GM12878 (cell line): Measurements from ENCODE around the gene HDDC3. TPM values are rescaled to one million over a fixed set of nuclear protein-coding genes. Genes with fewer than 3 reads are reported as not detected.

Experiments used
- BACH1 ChIP-seq: fragments of 450-650 bp; IDR thresholded peaks from 2 replicates; pipeline ENCODE4 v1.6.1; 2017; ENCODE audit warnings: mild to moderate bottlenecking, borderline replicate concordance
- BCLAF1 ChIP-seq: fragments of 450-650 bp; IDR thresholded peaks from 2 replicates; pipeline ENCODE4 v1.6.1; 2017; ENCODE audit warnings: antibody characterized with exemption, mild to moderate bottlenecking, moderate library complexity
- CHD4 ChIP-seq: fragments of 200-600 bp; sonication (generic); IDR thresholded peaks from 2 replicates; pipeline ENCODE4 v1.6.1; 2016; ENCODE audit warnings: mild to moderate bottlenecking
- CUX1 ChIP-seq: IDR thresholded peaks from 2 replicates; pipeline ENCODE4 v1.6.1; 2012; ENCODE audit warnings: improper control_type of control experiment, low read depth, low read length; ENCODE audit not compliant: insufficient replicate concordance
- HDAC6 ChIP-seq: fragments of 200-600 bp; sonication (generic); IDR thresholded peaks from one replicate; pipeline ENCODE4 v1.8.0; 2017; ENCODE audit warnings: antibody characterized with exemption; ENCODE audit not compliant: unreplicated experiment
- MTA3 ChIP-seq: IDR thresholded peaks from 2 replicates; pipeline ENCODE4 v1.6.1; 2012; ENCODE audit warnings: low read length, inconsistent platforms, borderline replicate concordance
- MYB ChIP-seq: fragments of 150-350 bp; IDR thresholded peaks from 2 replicates; pipeline ENCODE4 v1.6.1; 2014; ENCODE audit warnings: mild to moderate bottlenecking, low read depth, low read length, borderline replicate concordance
- NFXL1 ChIP-seq: fragments of 450-650 bp; IDR thresholded peaks from 2 replicates; pipeline ENCODE4 v1.6.1; 2017; ENCODE audit warnings: antibody characterized with exemption, mild to moderate bottlenecking, borderline replicate concordance
- PKNOX1 ChIP-seq: fragments of 450-650 bp; IDR thresholded peaks from 2 replicates; pipeline ENCODE4 v1.6.1; 2016; ENCODE audit warnings: mild to moderate bottlenecking
- RELA ChIP-seq: fragments of 450-650 bp; IDR thresholded peaks from 2 replicates; pipeline ENCODE4 v1.8.0; 2014; ENCODE audit warnings: borderline replicate concordance; ENCODE audit not compliant: partially characterized antibody
- SMAD5 ChIP-seq: IDR thresholded peaks from 2 replicates; pipeline ENCODE4 v1.6.1; 2016; ENCODE audit warnings: antibody characterized with exemption, low read depth
- SMARCA5 ChIP-seq: fragments of 450-650 bp; IDR thresholded peaks from 2 replicates; pipeline ENCODE4 v1.6.1; 2017; ENCODE audit warnings: mild to moderate bottlenecking
- SMC3 ChIP-seq: IDR thresholded peaks from 2 replicates; pipeline ENCODE4 v1.6.1; 2011; ENCODE audit warnings: low read length, improper control_type of control experiment, borderline replicate concordance
- TCF12 ChIP-seq: IDR thresholded peaks from 2 replicates; pipeline ENCODE4 v1.6.1; 2011; ENCODE audit warnings: low read depth, mild to moderate bottlenecking, low read length
- TCF3 ChIP-seq: IDR thresholded peaks from 2 replicates; pipeline ENCODE4 v1.6.1; 2012; ENCODE audit warnings: low read depth, mild to moderate bottlenecking, low read length, borderline replicate concordance; ENCODE audit not compliant: insufficient read depth
- USF1 ChIP-seq: IDR thresholded peaks from 2 replicates; pipeline ENCODE4 v1.6.1; 2011; ENCODE audit warnings: borderline replicate concordance, low read depth, mild to moderate bottlenecking, moderate library complexity, mixed read lengths, low read length; ENCODE audit not compliant: insufficient read depth; ENCODE audit errors: extremely low read length
- polyA plus RNA-seq, 11 experiments: library from polyadenylated mRNA; depleted of rRNA in 4 of 11; unstranded in 6 of 11; stranded (reverse) in 5 of 11; fragments of >200 nt; fragmentation: Nextera tagmentation in 4 of 11; fragmentation: Illumina TruSeq in 1 of 11; extraction: Ambion mirVana in 4 of 11; extraction: Trizol in 1 of 11; gene quantifications; 1 replicate in 1 of 11; 2 replicates in 10 of 11; pipeline versions ENCODE4 v1.2.1 to v1.2.3, GENCODE V29; 2011 to 2016; ENCODE audit warnings: inconsistent platforms in 2 of 11, missing spikeins in 2 of 11, low read depth in 1 of 11
- total RNA-seq, 4 experiments: library from RNA; depleted of rRNA in 3 of 4; stranded (reverse); fragments of >200 nt in 3 of 4; fragmentation: Illumina TruSeq in 1 of 4; extraction: Trizol in 1 of 4; gene quantifications; 2 replicates each; pipeline versions ENCODE4 v1.2.1 to v1.2.3, GENCODE V29; 2013 to 2021

The HDDC3 gene
- total and polyA plus RNA-seq, 10 of the 15 experiments (the other 5 are each of a cell fraction or from before 2014, with no cell fraction given), result 5.6 to 39.5 (median 23.0) TPM

GRCh38 chr15:90931828-90932659, at the start of gene HDDC3 (continued):
- no peak for TF ChIP-seq CUX1
- 0 out of 2 replicates have a peak, but pooled peaks have one; percentile 9 for TF ChIP-seq BCLAF1
- peak; percentile 90 for TF ChIP-seq TCF3
- TF ChIP-seq PKNOX1, result no peak
- TF ChIP-seq SMC3, result peak; percentile 59
- TF ChIP-seq NFXL1, result no peak
- TF ChIP-seq MTA3, result no peak
- peak; percentile 38 for TF ChIP-seq RELA
- no peak for TF ChIP-seq HDAC6
- no peak for TF ChIP-seq CHD4
- TF ChIP-seq SMAD5, result peak; percentile 41
- peak; percentile 90; the same call in 1 of the 2 replicates for TF ChIP-seq TCF12
- TF ChIP-seq BACH1, result peak; percentile 82
- no peak for TF ChIP-seq MYB
- peak; percentile 99 for TF ChIP-seq SMARCA5
- TF ChIP-seq USF1, result no peak
